IMR-90 (cell line): Measurements from ENCODE around the gene ZNRD2. TPM values are rescaled to one million over a fixed set of nuclear protein-coding genes. Genes with fewer than 3 reads are reported as not detected.

Source experiments
- ATAC-seq: fragments of 200-7000 bp; cut with Tn5 transposase; 2 replicates; pipeline ENCODE4 v1.9.1; 2020; ENCODE audit warnings: low read depth, mild to moderate bottlenecking, moderate library complexity
- BruUV-seq: library from RNA; stranded (reverse); fragments of 400-500 nt; replicated peaks from 2 replicates; lab custom pipeline; 2021; lab: Mats Ljungman, UMichigan
- CTCF ChIA-PET: fragments of 300-600 bp; formaldehyde crosslinking; extraction: SDS; loops from one replicate; lab custom pipeline; 2021; ENCODE audit warnings: antibody characterized with exemption; lab: Yijun Ruan, JAX
- POLR2A ChIA-PET: fragments of 300-600 bp; sonication (Branson Sonifier 250); formaldehyde crosslinking; loops from one replicate; lab custom pipeline; 2022; ENCODE audit warnings: antibody characterized with exemption; ENCODE audit not compliant: unreplicated experiment; lab: Charles Lee
- DNase-seq: peaks from one replicate; pipeline ENCODE4 v3.0.0; 2013
- H2AFZ ChIP-seq: replicated peaks from 2 replicates; pipeline ENCODE3; 2013; ENCODE audit warnings: low read length, mild to moderate bottlenecking; ENCODE audit not compliant: poor library complexity
- H2AK5ac ChIP-seq: 2 replicates; pipeline ENCODE4 v1.6.1; 2013; ENCODE audit warnings: low read depth, low read length, inconsistent platforms
- H2AK9ac ChIP-seq: replicated peaks from 2 replicates; pipeline ENCODE3; 2013; ENCODE audit warnings: mild to moderate bottlenecking, low read depth, low read length, moderate library complexity; ENCODE audit not compliant: poor library complexity
- H2BK120ac ChIP-seq: 2 replicates; pipeline ENCODE4 v1.6.1; 2013; ENCODE audit warnings: low read depth, low read length, inconsistent platforms
- H2BK15ac ChIP-seq: 3 replicates; pipeline ENCODE4 v1.6.1; 2013; ENCODE audit warnings: low read depth, low read length, inconsistent platforms
- H2BK20ac ChIP-seq: 2 replicates; pipeline ENCODE4 v1.6.1; 2013; ENCODE audit warnings: low read depth, mild to moderate bottlenecking, inconsistent platforms, low read length, moderate library complexity
- H2BK5ac ChIP-seq: 2 replicates; pipeline ENCODE4 v1.6.1; 2013; ENCODE audit warnings: mild to moderate bottlenecking, low read depth, low read length, inconsistent platforms; ENCODE audit not compliant: poor library complexity, severe bottlenecking
- H3K14ac ChIP-seq: replicated peaks from 2 replicates; pipeline ENCODE4 v1.6.1; 2013; ENCODE audit warnings: low read depth, low read length, inconsistent platforms
- H3K18ac ChIP-seq: 2 replicates; pipeline ENCODE4 v1.6.1; 2013; ENCODE audit warnings: low read depth, low read length, control low read depth
- H3K23ac ChIP-seq: 2 replicates; pipeline ENCODE4 v1.6.1; 2013; ENCODE audit warnings: low read depth, low read length, inconsistent platforms
- H3K27ac ChIP-seq: 2 replicates; pipeline ENCODE4 v1.5.1; 2013; ENCODE audit warnings: mild to moderate bottlenecking, control low read depth, low read length; ENCODE audit not compliant: insufficient read depth
- H3K27me3 ChIP-seq: 2 replicates; pipeline ENCODE4 v1.6.1; 2013; ENCODE audit warnings: low read length; ENCODE audit not compliant: control insufficient read depth, insufficient read depth
- H3K36me3 ChIP-seq: 2 replicates; pipeline ENCODE4 v1.6.1; 2013; ENCODE audit warnings: low read length, mixed read lengths; ENCODE audit not compliant: control insufficient read depth, insufficient read depth
- H3K4ac ChIP-seq: 2 replicates; pipeline ENCODE4 v1.6.1; 2013; ENCODE audit warnings: low read depth, low read length, inconsistent platforms
- H3K4me1 ChIP-seq: 2 replicates; pipeline ENCODE4 v1.6.1; 2013; ENCODE audit warnings: low read length, mixed read lengths; ENCODE audit not compliant: control insufficient read depth, insufficient read depth
- H3K4me2 ChIP-seq: 2 replicates; pipeline ENCODE4 v1.6.1; 2013; ENCODE audit warnings: low read depth, mild to moderate bottlenecking, control low read depth, low read length, moderate library complexity
- H3K4me3 ChIP-seq: 2 replicates; pipeline ENCODE4 v1.5.1; 2013; ENCODE audit warnings: low read depth, mild to moderate bottlenecking, control low read depth, low read length, moderate library complexity; ENCODE audit not compliant: insufficient read depth
- H3K56ac ChIP-seq: 2 replicates; pipeline ENCODE4 v1.6.1; 2013; ENCODE audit warnings: low read length, inconsistent platforms; ENCODE audit not compliant: insufficient read depth; ENCODE audit errors: extremely low read depth
- H3K79me1 ChIP-seq, 2 experiments: 2 replicates each; pipeline ENCODE4 v1.6.1; 2013; ENCODE audit warnings: low read length in 2 of 2, inconsistent platforms in 1 of 2, low read depth in 1 of 2
- H3K9ac ChIP-seq: 2 replicates; pipeline ENCODE4 v1.6.1; 2013; ENCODE audit warnings: low read depth, low read length, control low read depth
- H3K9me1 ChIP-seq: 2 replicates; pipeline ENCODE4 v1.6.1; 2013; ENCODE audit warnings: low read length, inconsistent platforms; ENCODE audit not compliant: insufficient read depth
- H3K9me3 ChIP-seq: 2 replicates; pipeline ENCODE4 v1.6.1; 2013; ENCODE audit warnings: low read length; ENCODE audit not compliant: control insufficient read depth, insufficient read depth
- H4K20me1 ChIP-seq: 2 replicates; pipeline ENCODE4 v1.6.1; 2013; ENCODE audit warnings: low read length, inconsistent platforms; ENCODE audit not compliant: insufficient read depth
- H4K5ac ChIP-seq: 2 replicates; pipeline ENCODE4 v1.6.1; 2013; ENCODE audit warnings: mild to moderate bottlenecking, low read depth, low read length, control low read depth
- H4K8ac ChIP-seq, 2 experiments: 2 replicates each; pipeline ENCODE4 v1.6.1; 2013; ENCODE audit warnings: low read depth in 2 of 2, low read length in 2 of 2, control low read depth in 1 of 2, inconsistent platforms in 1 of 2
- H4K91ac ChIP-seq: 2 replicates; pipeline ENCODE4 v1.6.1; 2013; ENCODE audit warnings: low read depth, low read length, inconsistent platforms; ENCODE audit not compliant: insufficient read depth
- BHLHE40 ChIP-seq: fragments of 150-350 bp; IDR thresholded peaks from 2 replicates; pipeline ENCODE4 v1.6.1; 2016; ENCODE audit warnings: mild to moderate bottlenecking, low read depth, low read length
- CHD1 ChIP-seq: IDR thresholded peaks from 2 replicates; pipeline ENCODE4 v1.6.1; 2012; ENCODE audit warnings: low read depth, low read length, improper control_type of control experiment
- CTCF ChIP-seq: conservative IDR thresholded peaks from 2 replicates; pipeline ENCODE4 v1.5.1; 2012; ENCODE audit warnings: mild to moderate bottlenecking, low read depth, low read length, improper control_type of control experiment
- FOS ChIP-seq: fragments of 150-350 bp; IDR thresholded peaks from 2 replicates; pipeline ENCODE4 v1.6.1; 2016; ENCODE audit warnings: low read depth, low read length
- MAFK ChIP-seq: IDR thresholded peaks from 2 replicates; pipeline ENCODE4 v1.6.1; 2012; ENCODE audit warnings: low read depth, low read length, improper control_type of control experiment
- MAZ ChIP-seq: IDR thresholded peaks from 2 replicates; pipeline ENCODE4 v1.6.1; 2012; ENCODE audit warnings: low read depth, mild to moderate bottlenecking, low read length, improper control_type of control experiment, moderate library complexity, borderline replicate concordance
- MXI1 ChIP-seq: IDR thresholded peaks from 2 replicates; pipeline ENCODE4 v1.6.1; 2012; ENCODE audit warnings: low read depth, mild to moderate bottlenecking, low read length, moderate library complexity, borderline replicate concordance
- POLR2A ChIP-seq: IDR thresholded peaks from 2 replicates; pipeline ENCODE4 v1.6.1; 2012; ENCODE audit warnings: mild to moderate bottlenecking, low read depth, low read length
- RAD21 ChIP-seq: IDR thresholded peaks from 2 replicates; pipeline ENCODE4 v1.6.1; 2012; ENCODE audit warnings: low read length, improper control_type of control experiment
- RCOR1 ChIP-seq: IDR thresholded peaks from 2 replicates; pipeline ENCODE4 v1.6.1; 2012; ENCODE audit warnings: mild to moderate bottlenecking, low read length, improper control_type of control experiment; ENCODE audit not compliant: insufficient replicate concordance
- RFX5 ChIP-seq: IDR thresholded peaks from 2 replicates; pipeline ENCODE4 v1.8.0; 2012; ENCODE audit warnings: low read depth, mild to moderate bottlenecking, low read length, moderate library complexity
- WGBS, 2 experiments: methylation state at CpG; one replicate each; pipeline versions ENCODE4 v1.1.5 to v1.1.7; 2013; ENCODE audit warnings: missing lambda C conversion rate in 2 of 2; ENCODE audit not compliant: insufficient read length in 1 of 2; ENCODE audit errors: extremely low coverage in 2 of 2; 5-methylcytosine and 5-hydroxymethylcytosine counted together
- dilution Hi-C: fragments of 300-500 bp; cut with HindIII; formaldehyde crosslinking; loops from one replicate; pipeline ENCODE4 v1.14.3; 2018; ENCODE audit warnings: low sequenced_read_pairs; ENCODE audit not compliant: unreplicated experiment
- in situ Hi-C: fragments of 300-500 bp; cut with MboI; formaldehyde crosslinking; loops from 3 replicates; pipeline ENCODE4 v1.14.3; 2019; ENCODE audit warnings: low sequenced_read_pairs, inconsistent platforms, mixed read lengths
- intact Hi-C: fragments of 100-400 bp; cut with micrococcal nuclease; formaldehyde crosslinking; loops from 2 replicates; pipeline ENCODE4 v1.10.0; 2022
- polyA plus RNA-seq, 3 experiments: library from polyadenylated mRNA; depleted of rRNA; stranded (reverse); fragments of >200 nt; gene quantifications; 2 replicates each; pipeline ENCODE4 v1.2.3, GENCODE V29; 2012; ENCODE audit warnings: low replicate concordance in 1 of 3
- total RNA-seq: library from RNA; depleted of rRNA; stranded (reverse); fragments of >200 nt; gene quantifications from 2 replicates; pipeline ENCODE4 v1.2.3, GENCODE V29; 2012
- TF ChIP-seq, protein P1 (sequence below): fragments of 150-350 bp; IDR thresholded peaks from 2 replicates; pipeline ENCODE4 v1.6.1; 2017; ENCODE audit warnings: mild to moderate bottlenecking, antibody characterized with exemption, low read length, low read depth
- TF ChIP-seq, protein P2 (sequence below): fragments of 150-350 bp; IDR thresholded peaks from 2 replicates; pipeline ENCODE4 v1.6.1; 2016; ENCODE audit warnings: low read depth, mild to moderate bottlenecking, low read length, moderate library complexity, borderline replicate concordance

ZNRD2 gene
- total and polyA plus RNA-seq, 2 of the 4 experiments (the other 2 are of a cell fraction), result 75.6 to 90.3 TPM

DNA sequence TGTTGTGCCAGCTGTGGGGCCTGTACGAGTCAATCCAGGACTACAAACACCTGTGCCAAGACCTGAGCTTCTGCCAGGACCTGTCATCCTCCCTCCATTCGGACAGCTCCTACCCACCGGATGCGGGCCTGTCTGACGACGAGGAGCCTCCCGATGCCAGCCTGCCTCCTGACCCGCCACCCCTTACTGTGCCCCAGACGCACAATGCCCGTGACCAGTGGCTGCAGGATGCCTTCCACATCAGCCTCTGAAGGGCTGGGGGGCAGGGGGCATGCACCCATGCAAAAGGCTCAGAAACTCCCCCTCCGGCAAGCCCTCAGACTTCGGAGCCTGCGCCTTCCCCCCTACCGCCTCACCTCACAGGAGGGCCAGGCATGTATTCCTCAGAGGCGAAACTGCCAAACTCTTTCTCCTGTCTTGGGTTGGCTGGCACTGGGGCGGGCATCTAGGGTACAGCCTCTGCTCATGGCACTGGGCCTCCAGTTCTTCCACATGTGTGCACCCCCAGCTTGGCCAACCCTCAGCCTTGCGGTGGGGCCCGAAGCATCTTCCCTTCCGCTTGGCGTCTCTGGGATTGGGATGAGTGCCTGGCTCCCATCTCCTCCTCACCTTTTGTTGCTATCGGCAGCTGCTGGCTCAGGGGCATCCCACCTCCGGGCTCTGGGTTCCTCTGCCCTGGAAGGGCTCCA lies 3.3 kb downstream of the ZNRD2 start:
- Histone ChIP-seq H3K4ac (no peak overlapping the region; the same call in 1 of the 2 replicates), H2AK9ac (peak overlapping the region; percentile 91), H3K23ac (no peak overlapping the region), H2BK15ac (no peak overlapping the region), H3K27ac (no peak overlapping the region; the same call in 1 of the 2 replicates), H3K4me2 (peak overlapping the region; percentile 79), H3K9me1 (peaks cover 13% of the 10 kb centered on the region), H2BK20ac (no peak overlapping the region), H4K91ac (no peak overlapping the region), H4K5ac (no peak overlapping the region), H3K79me1 (peaks cover 32 to 75% of the 10 kb centered on the region in 2 experiments), H3K36me3 (peaks cover 4% of the 10 kb centered on the region; the same call in 1 of the 2 replicates), H3K18ac (no peak overlapping the region), H3K9me3 (no peaks in the 10 kb centered on the region), H3K27me3 (no peaks in the 10 kb centered on the region), H3K4me1 (peaks cover 40% of the 10 kb centered on the region), H3K4me3 (peak overlapping the region; percentile 75), H3K14ac (no peak overlapping the region), H4K8ac (no peak overlapping the region), H4K20me1 (peaks cover 34% of the 10 kb centered on the region), H2BK5ac (no peak overlapping the region), H2AFZ (peak overlapping the region; percentile 50), H3K9ac (peak overlapping the region; percentile 79; the same call in 1 of the 2 replicates), H3K56ac (no peak overlapping the region), H2AK5ac (peak overlapping the region; percentile 60; the same call in 1 of the 2 replicates), H2BK120ac (no peak overlapping the region)
- intact Hi-C loops (loop anchor here (5.0 kb wide), 2 partner anchors 34 to 191 kb away; partner anchors contain the start of gene SLC25A45), dilution Hi-C loops (no loop called here), in situ Hi-C loops (no loop called here)
- ATAC-seq, result no peak
- DNase-seq, result no peak
- TF ChIP-seq, protein P1, sequence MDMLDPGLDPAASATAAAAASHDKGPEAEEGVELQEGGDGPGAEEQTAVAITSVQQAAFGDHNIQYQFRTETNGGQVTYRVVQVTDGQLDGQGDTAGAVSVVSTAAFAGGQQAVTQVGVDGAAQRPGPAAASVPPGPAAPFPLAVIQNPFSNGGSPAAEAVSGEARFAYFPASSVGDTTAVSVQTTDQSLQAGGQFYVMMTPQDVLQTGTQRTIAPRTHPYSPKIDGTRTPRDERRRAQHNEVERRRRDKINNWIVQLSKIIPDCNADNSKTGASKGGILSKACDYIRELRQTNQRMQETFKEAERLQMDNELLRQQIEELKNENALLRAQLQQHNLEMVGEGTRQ, result no peak
- TF ChIP-seq RFX5, result no peak
- TF ChIP-seq, protein P2, sequence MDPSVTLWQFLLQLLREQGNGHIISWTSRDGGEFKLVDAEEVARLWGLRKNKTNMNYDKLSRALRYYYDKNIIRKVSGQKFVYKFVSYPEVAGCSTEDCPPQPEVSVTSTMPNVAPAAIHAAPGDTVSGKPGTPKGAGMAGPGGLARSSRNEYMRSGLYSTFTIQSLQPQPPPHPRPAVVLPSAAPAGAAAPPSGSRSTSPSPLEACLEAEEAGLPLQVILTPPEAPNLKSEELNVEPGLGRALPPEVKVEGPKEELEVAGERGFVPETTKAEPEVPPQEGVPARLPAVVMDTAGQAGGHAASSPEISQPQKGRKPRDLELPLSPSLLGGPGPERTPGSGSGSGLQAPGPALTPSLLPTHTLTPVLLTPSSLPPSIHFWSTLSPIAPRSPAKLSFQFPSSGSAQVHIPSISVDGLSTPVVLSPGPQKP, result no peak
- no peak for TF ChIP-seq POLR2A
- TF ChIP-seq CHD1, result no peak
- no peak for TF ChIP-seq RCOR1
- no peak for TF ChIP-seq BHLHE40
- no peak for TF ChIP-seq MAZ
- no peak for TF ChIP-seq MXI1
- no peak for TF ChIP-seq FOS
- TF ChIP-seq RAD21, result no peak
- no peak for TF ChIP-seq MAFK
- no peak for TF ChIP-seq CTCF
- WGBS, 2 experiments, result 43% methylated on average over 9 of the region's 22 CpGs; no CpG with 5 or more reads in 1 of the 2 experiments
- ChIA-PET CTCF (interaction anchor here (1.0 to 2.6 kb wide), 2 partner anchors 15 to 33 kb away, joined by 4 to 15 read pairs; partner anchors contain the start of gene LTBP3), POLR2A (interaction anchor here (0.7 kb wide), 1 partner anchor 1423 kb away, joined by 3 read pairs; no protein-coding TSS in a partner anchor)
- BruUV-seq, result no TSS peak
